HFFc6 (cell line): ENCODE data around the gene PARP15. TPM values are rescaled to one million over a fixed set of nuclear protein-coding genes. Genes with fewer than 3 reads are reported as not detected.
"Not testable (repeated sequence)": the region's sequence is repeated elsewhere in the genome, so short reads cannot be mapped to it uniquely, and the experiment has no call there.

ENCODE experiments used
- DNase-seq: peaks from one replicate; pipeline ENCODE4 v3.0.0-alpha.2; 2018
- H3K27ac Mint-ChIP-seq: 2 replicates; pipeline ENCODE4 v1.8.0; 2020; ENCODE audit warnings: mild to moderate bottlenecking, mixed read lengths
- H3K27me3 Mint-ChIP-seq: 2 replicates; pipeline ENCODE4 v1.8.0; 2021; ENCODE audit warnings: mild to moderate bottlenecking, moderate library complexity, mixed read lengths; ENCODE audit not compliant: insufficient read depth
- H3K36me3 Mint-ChIP-seq: 2 replicates; pipeline ENCODE4 v1.8.0; 2021; ENCODE audit warnings: low read depth, mixed read lengths
- H3K4me1 Mint-ChIP-seq: 2 replicates; pipeline ENCODE4 v1.8.0; 2020; ENCODE audit warnings: low read depth, mixed read lengths
- H3K4me3 Mint-ChIP-seq: 2 replicates; pipeline ENCODE4 v1.8.0; 2020; ENCODE audit warnings: mild to moderate bottlenecking, moderate library complexity, mixed read lengths
- H3K9me3 Mint-ChIP-seq: 2 replicates; pipeline ENCODE4 v1.8.0; 2020; ENCODE audit warnings: mild to moderate bottlenecking, mixed read lengths
- CTCF ChIP-seq: fragments of 200-600 bp; sonication (generic); IDR thresholded peaks from 2 replicates; pipeline ENCODE4 v1.5.0; 2021; ENCODE audit warnings: antibody characterized with exemption, mild to moderate bottlenecking
- total RNA-seq, 6 experiments: library from RNA; stranded (reverse); fragmentation: NEBNext Ultra II Directional; extraction: Animal tissue kit (Norgen Biotek cat#: 25700); gene quantifications; 2 replicates in 1 of 6; 3 replicates in 5 of 6; pipeline ENCODE4 v1.2.3, GENCODE V29; 2021

Gene PARP15
- total RNA-seq, 6 experiments from 2014 or later = not detected

GRCh38 chr3:122681974-122682409, 104.5 kb downstream of the PARP15 start:
- Mint-ChIP-seq H3K36me3 (0 out of 2 replicates have a peak, but pooled peaks cover 4% of the 10 kb centered on the region), H3K4me1 (peaks cover 36% of the 10 kb centered on the region), H3K4me3 (peak overlapping the region; percentile 92), H3K27me3 (peaks cover under 1% of the 10 kb centered on the region), H3K9me3 (no peaks in the 10 kb centered on the region), H3K27ac (peak overlapping the region; percentile 89; the same call in 1 of the 2 replicates)
- no peak for DNase-seq
- no peak for TF ChIP-seq CTCF

- H3K9me3 Mint-ChIP-seq, H3K4me3 Mint-ChIP-seq, DNase-seq, H3K36me3 Mint-ChIP-seq, H3K27me3 Mint-ChIP-seq, H3K27ac Mint-ChIP-seq: not testable (repeated sequence)
- peaks cover 34% of the 10 kb centered on the region for H3K4me1 Mint-ChIP-seq
These were observed 105.4 kb downstream of the PARP15 start for GRCh38 chr3:122682778-122683411.

- Mint-ChIP-seq H3K27me3 (peaks cover 2% of the 10 kb centered on the region; the same call in 1 of the 2 replicates), H3K27ac (no peak overlapping the region)
These were observed 109.8 kb downstream of the PARP15 start for GRCh38 chr3:122687298-122687697.

More at GRCh38 chr3:122687298-122687697, 109.8 kb downstream of the PARP15 start:
- no peak for TF ChIP-seq CTCF
- no peaks in the 10 kb centered on the region; the same call in 1 of the 2 replicates for H3K36me3 Mint-ChIP-seq
- H3K9me3 Mint-ChIP-seq = no peaks in the 10 kb centered on the region
- no peak overlapping the region for H3K4me3 Mint-ChIP-seq
- no peak for DNase-seq
- H3K4me1 Mint-ChIP-seq = peaks cover 8% of the 10 kb centered on the region

Other genes with a start within 250 kb of the PARP15 start
- 10 to 100 TPM; 29.8 to 43.6 (median 40.6) TPM for gene MIX23, start 194.4 kb upstream of the PARP15 start, total RNA-seq
- 10 to 100 TPM; 28.4 to 37.5 (median 31.5) TPM for gene FAM162A, start 193.5 kb upstream of the PARP15 start, total RNA-seq
- gene WDR5B, start 161.6 kb upstream of the PARP15 start, total RNA-seq = 1 to 10 TPM; 4.6 to 5.8 (median 5.4) TPM
- 100 to 1,000 TPM in 3 of 6 experiments, 10 to 100 TPM in 3; 93.5 to 105 (median 98.1) TPM for gene KPNA1, start 62.7 kb upstream of the PARP15 start, total RNA-seq
- gene PARP9, start 13.3 kb upstream of the PARP15 start, total RNA-seq = 10 to 100 TPM in 3 of 6 experiments, 1 to 10 TPM in 3; 5.2 to 11.0 (median 9.7) TPM
- gene DTX3L, start 13.3 kb upstream of the PARP15 start, total RNA-seq = 10 to 100 TPM in 5 of 6 experiments, 1 to 10 TPM in 1; 6.2 to 16.7 (median 15.6) TPM
- gene PARP14, start 103.2 kb downstream of the PARP15 start, total RNA-seq = 10 to 100 TPM in 4 of 6 experiments, 1 to 10 TPM in 2; 5.3 to 16.1 (median 12.8) TPM
- gene HSPBAP1, start 216.2 kb downstream of the PARP15 start, total RNA-seq = 1 to 10 TPM; 1.5 to 3.2 (median 2.6) TPM
- 10 to 100 TPM; 10.2 to 10.8 (median 10.7) TPM for gene SLC49A4, start 217.4 kb downstream of the PARP15 start, total RNA-seq